ENCODE measurements around the gene OR5P2.

Gene OR5P2

GRCh38 chr11:7749456-7749855, 47.3 kb downstream of the OR5P2 start:
- H3K27me3 Mint-ChIP-seq (ENCODE audit: low read depth): no peaks in the 10 kb centered on the region
- no peak overlapping the region for H3K4me3 Mint-ChIP-seq
- no peaks in the 10 kb centered on the region for H3K4me1 Mint-ChIP-seq (ENCODE audit: low read depth)
- H3K9me3 Mint-ChIP-seq: no peaks in the 10 kb centered on the region
- no peaks in the 10 kb centered on the region for H3K36me3 Mint-ChIP-seq (ENCODE audit: low read depth)
- H3K27ac Mint-ChIP-seq: no peak overlapping the region
